ENCODE results near the gene KMT2B.
"Not testable (repeated sequence)": the region's sequence is repeated elsewhere in the genome, so short reads cannot be mapped to it uniquely, and the experiment has no call there.

KMT2B gene

DNA sequence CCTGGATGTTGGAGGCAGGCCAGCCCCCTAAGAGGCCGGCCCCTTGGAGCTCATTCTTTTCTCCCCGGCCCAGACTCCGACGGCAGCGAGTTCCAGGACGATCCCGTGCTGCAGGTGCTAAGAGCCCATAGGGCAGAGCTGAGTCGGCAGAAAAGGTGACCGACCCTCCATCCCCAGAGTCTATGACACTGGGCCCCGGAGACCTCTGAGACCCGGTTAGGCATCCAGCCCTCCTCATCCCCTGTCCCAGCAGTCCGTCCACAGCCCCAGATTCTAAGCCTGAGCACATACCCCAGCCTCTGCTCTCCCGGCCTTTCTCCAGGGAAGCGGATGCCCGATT is 50.2 kb downstream of the KMT2B start:
- no peak for DNase-seq (ENCODE audit: extremely low read depth, insufficient read length)
- Histone ChIP-seq H3K27me3 (replicated peaks; ENCODE audit: control insufficient read depth, insufficient read depth, low read length) (no peaks in the 10 kb centered on the region), H3K36me3 (ENCODE audit: control insufficient read depth, insufficient read depth, low read length) (peaks cover 11% of the 10 kb centered on the region), H3K4me3 (replicated peaks; ENCODE audit: low read depth, low read length) (no peak overlapping the region)
- no peak for TF ChIP-seq CTCF (IDR thresholded peaks at IDR 0.05; ENCODE audit: insufficient read depth, low read length, poor library complexity, severe bottlenecking)

- not testable (repeated sequence) for H3K4me3 ChIP-seq (replicated peaks; ENCODE audit: low read depth, low read length); H3K36me3 ChIP-seq (ENCODE audit: control insufficient read depth, insufficient read depth, low read length); H3K27me3 ChIP-seq (replicated peaks; ENCODE audit: control insufficient read depth, insufficient read depth, low read length); DNase-seq (ENCODE audit: extremely low read depth, insufficient read length)
Measured at GRCh38 chr19:35772362-35772761, 54.6 kb downstream of the KMT2B start.

DNA sequence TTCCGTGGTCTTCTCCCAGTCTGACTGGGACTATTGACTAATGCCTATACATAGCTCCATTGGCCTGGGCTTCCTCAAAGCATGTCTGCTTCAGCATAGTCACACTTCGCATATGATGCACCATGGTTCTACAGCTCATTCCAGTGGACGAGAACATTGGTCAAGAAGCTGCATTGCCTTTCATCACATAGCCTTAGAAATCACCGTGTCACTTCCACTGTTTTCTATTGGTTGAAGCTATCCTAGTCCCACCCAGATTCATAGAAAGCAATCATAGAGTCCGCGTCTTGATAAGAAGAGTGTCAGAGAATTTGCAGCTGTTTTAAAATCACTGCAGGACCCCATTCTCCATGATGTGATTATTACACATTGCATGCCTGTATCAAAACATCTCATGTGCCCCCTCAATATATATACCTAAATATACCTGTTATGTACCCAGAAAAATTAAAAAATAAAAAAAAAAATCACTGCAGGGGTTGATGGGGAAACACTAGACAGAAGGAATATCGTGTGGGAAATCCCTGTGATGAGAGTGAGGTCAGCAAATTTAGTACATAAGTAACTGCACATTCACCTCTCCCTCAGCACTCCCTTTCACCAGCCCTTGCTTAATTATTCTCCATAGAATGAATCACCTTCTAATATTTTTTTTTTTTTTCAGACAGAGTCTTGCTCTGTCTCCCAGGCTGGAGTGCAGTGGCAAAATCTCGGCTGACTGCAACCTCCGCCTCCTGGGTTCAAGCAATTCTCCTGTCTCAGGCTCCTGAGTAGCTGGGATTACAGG is 55.4 kb downstream of the KMT2B start:
- Histone ChIP-seq H3K4me3 (replicated peaks; ENCODE audit: low read depth, low read length) (no peak overlapping the region), H3K27me3 (replicated peaks; ENCODE audit: control insufficient read depth, insufficient read depth, low read length) (no peaks in the 10 kb centered on the region), H3K36me3 (ENCODE audit: control insufficient read depth, insufficient read depth, low read length) (peaks cover 3% of the 10 kb centered on the region)
- no peak for TF ChIP-seq CTCF (IDR thresholded peaks at IDR 0.05; ENCODE audit: insufficient read depth, low read length, poor library complexity, severe bottlenecking)
- no peak for DNase-seq (ENCODE audit: extremely low read depth, insufficient read length)

DNA sequence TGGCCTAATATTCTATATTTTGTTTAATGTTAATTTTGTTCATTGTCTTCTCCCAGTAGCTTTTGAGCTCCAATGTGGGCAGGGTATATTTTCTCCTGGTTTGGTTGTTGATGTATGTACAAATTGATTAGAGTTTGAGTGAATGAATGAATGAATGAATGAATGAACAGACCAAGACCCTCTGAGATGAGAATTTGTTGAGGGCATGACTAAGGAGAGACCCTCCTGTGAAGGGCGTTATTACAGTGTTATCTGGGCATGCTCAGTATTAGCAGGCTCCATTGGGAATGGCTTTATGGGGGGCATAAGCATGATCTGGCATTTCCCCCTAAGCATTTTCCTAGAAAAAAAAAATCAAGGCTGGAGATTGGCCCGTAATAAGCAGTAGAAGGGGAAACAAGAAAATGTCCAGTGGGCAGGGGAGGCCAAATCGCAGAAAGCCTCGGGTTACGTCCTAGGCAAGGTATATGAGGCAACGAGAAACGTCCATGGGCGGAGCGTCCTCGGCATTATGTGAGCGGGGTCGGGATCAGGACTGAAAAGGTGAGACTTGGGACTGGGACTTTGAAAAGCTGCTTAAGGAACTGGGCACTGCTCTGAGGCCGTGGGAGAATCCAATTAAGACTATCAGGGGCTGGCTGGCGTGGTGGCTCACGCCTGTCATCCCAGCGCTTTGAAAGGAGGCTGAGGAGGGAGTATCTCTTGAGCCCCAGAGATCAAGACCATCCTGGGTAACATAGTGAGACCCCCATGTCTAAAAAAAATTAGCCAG is 56.7 kb downstream of the KMT2B start:
- Histone ChIP-seq H3K4me3 (replicated peaks; ENCODE audit: low read depth, low read length) (peak overlapping the region; percentile 45), H3K27me3 (replicated peaks; ENCODE audit: control insufficient read depth, insufficient read depth, low read length) (no peaks in the 10 kb centered on the region), H3K36me3 (ENCODE audit: control insufficient read depth, insufficient read depth, low read length) (no peaks in the 10 kb centered on the region; the same call in 1 of the 2 replicates)
- DNase-seq (ENCODE audit: extremely low read depth, insufficient read length) = no peak
- TF ChIP-seq CTCF (IDR thresholded peaks at IDR 0.05; ENCODE audit: insufficient read depth, low read length, poor library complexity, severe bottlenecking) = no peak

GRCh38 chr19:35775046-35775297 is 57.2 kb downstream of the KMT2B start:
- H3K4me3 ChIP-seq (replicated peaks; ENCODE audit: low read depth, low read length) = peak overlapping the region; percentile 45
- no peak for TF ChIP-seq CTCF (IDR thresholded peaks at IDR 0.05; ENCODE audit: insufficient read depth, low read length, poor library complexity, severe bottlenecking)
- H3K36me3 ChIP-seq (ENCODE audit: control insufficient read depth, insufficient read depth, low read length) = no peaks in the 10 kb centered on the region; the same call in 1 of the 2 replicates

DNA sequence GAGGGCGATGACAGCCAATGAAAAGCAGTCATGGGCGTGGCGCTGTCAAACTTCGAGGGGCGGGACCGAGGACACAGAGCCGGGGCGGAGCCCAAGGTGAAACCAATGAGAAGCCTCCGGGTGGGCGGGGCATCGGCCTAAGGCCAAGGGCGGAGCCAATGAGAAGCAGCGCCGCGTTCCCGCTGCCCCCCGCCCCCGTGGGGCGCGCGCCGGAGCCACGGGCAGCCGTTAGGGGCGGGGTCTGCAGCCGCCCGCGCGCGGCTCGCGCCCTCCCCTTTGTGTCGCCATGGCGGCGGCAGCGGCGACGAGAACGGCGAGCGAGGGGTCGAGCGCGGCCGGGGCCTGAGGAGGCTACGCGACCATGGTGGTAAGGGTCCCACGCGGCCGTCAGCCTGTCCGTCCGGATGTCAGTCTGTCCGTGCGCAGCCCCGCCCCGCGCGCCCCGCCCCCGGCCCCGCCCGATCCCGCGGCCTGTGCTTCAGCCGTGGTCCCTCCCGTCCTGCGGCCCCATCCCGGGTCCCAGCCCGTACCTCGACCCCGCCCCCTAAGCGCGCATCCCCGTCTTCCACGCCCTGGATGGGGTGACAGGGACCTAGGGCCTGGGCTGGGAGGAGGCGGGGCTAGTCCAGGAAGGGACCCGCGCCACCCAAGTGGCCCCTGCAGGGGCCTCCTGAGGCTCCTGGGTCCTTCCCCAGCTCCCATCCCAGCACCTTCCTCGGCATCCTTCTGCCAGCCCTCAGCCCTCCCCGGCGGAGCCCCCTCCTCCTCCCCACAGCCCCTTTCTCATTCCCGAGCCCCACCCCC is 57.7 kb downstream of the KMT2B start, which contains the start of gene ARHGAP33:
Gene ARHGAP33 (plus strand): TSS at position 267 of the 804 bp plus-strand sequence. CDS start 95 bp downstream, at position 362.
- no peaks in the 10 kb centered on the region; the same call in 1 of the 2 replicates for H3K36me3 ChIP-seq (ENCODE audit: control insufficient read depth, insufficient read depth, low read length)
- peak; percentile 95 for DNase-seq (ENCODE audit: extremely low read depth, insufficient read length)
- no peak for TF ChIP-seq CTCF (IDR thresholded peaks at IDR 0.05; ENCODE audit: insufficient read depth, low read length, poor library complexity, severe bottlenecking)
- H3K27me3 ChIP-seq (replicated peaks; ENCODE audit: control insufficient read depth, insufficient read depth, low read length) = no peaks in the 10 kb centered on the region
- H3K4me3 ChIP-seq (replicated peaks; ENCODE audit: low read depth, low read length) = peak within 1 kb of the TSS; percentile 83

More at GRCh38 chr19:35775046-35775297, 57.2 kb downstream of the KMT2B start:
- H3K27me3 ChIP-seq (replicated peaks; ENCODE audit: control insufficient read depth, insufficient read depth, low read length) = no peaks in the 10 kb centered on the region
- DNase-seq (ENCODE audit: extremely low read depth, insufficient read length) = no peak
